ENCODE data around the gene TARS3.

Gene TARS3

GRCh38 chr15:101607108-101607507 is 117.2 kb downstream of the TARS3 start:
- Histone ChIP-seq H3K27me3 (ENCODE audit: control insufficient read depth, insufficient read depth, low read length) (no peaks in the 10 kb centered on the region), H3K9ac (ENCODE audit: low read length) (no peak overlapping the region), H3K9me3 (ENCODE audit: control insufficient read depth, low read length) (no peaks in the 10 kb centered on the region), H3K4me1 (ENCODE audit: control insufficient read depth, insufficient read depth, low read length) (peaks cover 21% of the 10 kb centered on the region), H3K4me3 (ENCODE audit: low read length) (no peak overlapping the region), H3K36me3 (ENCODE audit: control insufficient read depth, insufficient read depth, low read length) (no peaks in the 10 kb centered on the region)

GRCh38 chr15:101604124-101604874 is 120.0 kb downstream of the TARS3 start:
- Histone ChIP-seq H3K9ac (ENCODE audit: low read length) (no peak overlapping the region), H3K27me3 (ENCODE audit: control insufficient read depth, insufficient read depth, low read length) (no peaks in the 10 kb centered on the region), H3K4me3 (ENCODE audit: low read length) (no peak overlapping the region)

More at GRCh38 chr15:101604124-101604874, 120.0 kb downstream of the TARS3 start:
- no peaks in the 10 kb centered on the region for H3K9me3 ChIP-seq (ENCODE audit: control insufficient read depth, low read length)
- H3K36me3 ChIP-seq (ENCODE audit: control insufficient read depth, insufficient read depth, low read length) = no peaks in the 10 kb centered on the region
- H3K4me1 ChIP-seq (ENCODE audit: control insufficient read depth, insufficient read depth, low read length) = peaks cover 21% of the 10 kb centered on the region

Measured in mucosa of stomach (tissue), 1 donor.